OCI-M2 (cell line): ENCODE data around the gene TBCD.

Experiments
- DNase-seq: peaks from one replicate; lab custom pipeline; 2025; ENCODE audit not compliant: unreplicated experiment; lab: John Stamatoyannopoulos, UW

TBCD gene

GRCh38 chr17:82882715-82883418 is 131.0 kb downstream of the TBCD start:
- no peak for DNase-seq

GRCh38 chr17:82883419-82884031 is 131.7 kb downstream of the TBCD start:
- no peak for DNase-seq

GRCh38 chr17:82884341-82884969 is 132.6 kb downstream of the TBCD start:
- no peak for DNase-seq

- no peak for DNase-seq
Measured at GRCh38 chr17:82884970-82885353, 133.1 kb downstream of the TBCD start.

- no peak for DNase-seq
Measured at GRCh38 chr17:82887255-82888164, 135.6 kb downstream of the TBCD start.

- no peak for DNase-seq
Measured at GRCh38 chr17:82888583-82889495, 137.0 kb downstream of the TBCD start.

GRCh38 chr17:82889496-82890338 is 137.9 kb downstream of the TBCD start:
- no peak for DNase-seq

- no peak for DNase-seq
Measured at GRCh38 chr17:82890339-82890730, 138.5 kb downstream of the TBCD start.

GRCh38 chr17:82890926-82891678 is 139.2 kb downstream of the TBCD start:
- DNase-seq: no peak

GRCh38 chr17:82891911-82892310 is 140.0 kb downstream of the TBCD start:
- DNase-seq: no peak

- DNase-seq: no peak
Measured at GRCh38 chr17:82892899-82893565, 141.2 kb downstream of the TBCD start.

GRCh38 chr17:82893779-82894178 is 141.9 kb downstream of the TBCD start:
- no peak for DNase-seq

GRCh38 chr17:82894389-82894788 is 142.5 kb downstream of the TBCD start:
- no peak for DNase-seq

- DNase-seq: no peak
Measured at GRCh38 chr17:82895087-82895486, 143.2 kb downstream of the TBCD start.

- DNase-seq: no peak
Measured at GRCh38 chr17:82896071-82897000, 144.5 kb downstream of the TBCD start.

- DNase-seq: no peak
Measured at GRCh38 chr17:82897514-82898249, 145.8 kb downstream of the TBCD start.
